Measurements from ENCODE around the gene UNC13D.

GRCh38 chr17:75849724-75850123 lies 5.5 kb upstream of the UNC13D start:
- no peak for TF ChIP-seq GATA3 (IDR thresholded peaks at IDR 0.05; ENCODE audit: low read depth, low read length)
- TF ChIP-seq GATA2 (IDR thresholded peaks at IDR 0.05; ENCODE audit: low read depth, low read length): no peak
